IMR-90 (cell line): ENCODE measurements around the gene GTPBP4. TPM values are rescaled to one million over a fixed set of nuclear protein-coding genes. Genes with fewer than 3 reads are reported as not detected.

ENCODE experiments used
- ATAC-seq: fragments of 200-7000 bp; cut with Tn5 transposase; 2 replicates; pipeline ENCODE4 v1.9.1; 2020; ENCODE audit warnings: low read depth, mild to moderate bottlenecking, moderate library complexity
- BruUV-seq: library from RNA; stranded (reverse); fragments of 400-500 nt; replicated peaks from 2 replicates; lab custom pipeline; 2021; lab: Mats Ljungman, UMichigan
- CTCF ChIA-PET: fragments of 300-600 bp; formaldehyde crosslinking; extraction: SDS; loops from one replicate; lab custom pipeline; 2021; ENCODE audit warnings: antibody characterized with exemption; lab: Yijun Ruan, JAX
- POLR2A ChIA-PET: fragments of 300-600 bp; sonication (Branson Sonifier 250); formaldehyde crosslinking; loops from one replicate; lab custom pipeline; 2022; ENCODE audit warnings: antibody characterized with exemption; ENCODE audit not compliant: unreplicated experiment; lab: Charles Lee
- DNase-seq: peaks from one replicate; pipeline ENCODE4 v3.0.0; 2013
- H2AFZ ChIP-seq: replicated peaks from 2 replicates; pipeline ENCODE3; 2013; ENCODE audit warnings: low read length, mild to moderate bottlenecking; ENCODE audit not compliant: poor library complexity
- H2AK5ac ChIP-seq: 2 replicates; pipeline ENCODE4 v1.6.1; 2013; ENCODE audit warnings: low read depth, low read length, inconsistent platforms
- H2AK9ac ChIP-seq: replicated peaks from 2 replicates; pipeline ENCODE3; 2013; ENCODE audit warnings: mild to moderate bottlenecking, low read depth, low read length, moderate library complexity; ENCODE audit not compliant: poor library complexity
- H2BK120ac ChIP-seq: 2 replicates; pipeline ENCODE4 v1.6.1; 2013; ENCODE audit warnings: low read depth, low read length, inconsistent platforms
- H2BK15ac ChIP-seq: 3 replicates; pipeline ENCODE4 v1.6.1; 2013; ENCODE audit warnings: low read depth, low read length, inconsistent platforms
- H2BK20ac ChIP-seq: 2 replicates; pipeline ENCODE4 v1.6.1; 2013; ENCODE audit warnings: low read depth, mild to moderate bottlenecking, inconsistent platforms, low read length, moderate library complexity
- H2BK5ac ChIP-seq: 2 replicates; pipeline ENCODE4 v1.6.1; 2013; ENCODE audit warnings: mild to moderate bottlenecking, low read depth, low read length, inconsistent platforms; ENCODE audit not compliant: poor library complexity, severe bottlenecking
- H3K14ac ChIP-seq: replicated peaks from 2 replicates; pipeline ENCODE4 v1.6.1; 2013; ENCODE audit warnings: low read depth, low read length, inconsistent platforms
- H3K18ac ChIP-seq: 2 replicates; pipeline ENCODE4 v1.6.1; 2013; ENCODE audit warnings: low read depth, low read length, control low read depth
- H3K23ac ChIP-seq: 2 replicates; pipeline ENCODE4 v1.6.1; 2013; ENCODE audit warnings: low read depth, low read length, inconsistent platforms
- H3K27ac ChIP-seq: 2 replicates; pipeline ENCODE4 v1.5.1; 2013; ENCODE audit warnings: mild to moderate bottlenecking, control low read depth, low read length; ENCODE audit not compliant: insufficient read depth
- H3K27me3 ChIP-seq: 2 replicates; pipeline ENCODE4 v1.6.1; 2013; ENCODE audit warnings: low read length; ENCODE audit not compliant: control insufficient read depth, insufficient read depth
- H3K36me3 ChIP-seq: 2 replicates; pipeline ENCODE4 v1.6.1; 2013; ENCODE audit warnings: low read length, mixed read lengths; ENCODE audit not compliant: control insufficient read depth, insufficient read depth
- H3K4ac ChIP-seq: 2 replicates; pipeline ENCODE4 v1.6.1; 2013; ENCODE audit warnings: low read depth, low read length, inconsistent platforms
- H3K4me1 ChIP-seq: 2 replicates; pipeline ENCODE4 v1.6.1; 2013; ENCODE audit warnings: low read length, mixed read lengths; ENCODE audit not compliant: control insufficient read depth, insufficient read depth
- H3K4me2 ChIP-seq: 2 replicates; pipeline ENCODE4 v1.6.1; 2013; ENCODE audit warnings: low read depth, mild to moderate bottlenecking, control low read depth, low read length, moderate library complexity
- H3K4me3 ChIP-seq: 2 replicates; pipeline ENCODE4 v1.5.1; 2013; ENCODE audit warnings: low read depth, mild to moderate bottlenecking, control low read depth, low read length, moderate library complexity; ENCODE audit not compliant: insufficient read depth
- H3K56ac ChIP-seq: 2 replicates; pipeline ENCODE4 v1.6.1; 2013; ENCODE audit warnings: low read length, inconsistent platforms; ENCODE audit not compliant: insufficient read depth; ENCODE audit errors: extremely low read depth
- H3K79me1 ChIP-seq, 2 experiments: 2 replicates each; pipeline ENCODE4 v1.6.1; 2013; ENCODE audit warnings: low read length in 2 of 2, inconsistent platforms in 1 of 2, low read depth in 1 of 2
- H3K9ac ChIP-seq: 2 replicates; pipeline ENCODE4 v1.6.1; 2013; ENCODE audit warnings: low read depth, low read length, control low read depth
- H3K9me1 ChIP-seq: 2 replicates; pipeline ENCODE4 v1.6.1; 2013; ENCODE audit warnings: low read length, inconsistent platforms; ENCODE audit not compliant: insufficient read depth
- H3K9me3 ChIP-seq: 2 replicates; pipeline ENCODE4 v1.6.1; 2013; ENCODE audit warnings: low read length; ENCODE audit not compliant: control insufficient read depth, insufficient read depth
- H4K20me1 ChIP-seq: 2 replicates; pipeline ENCODE4 v1.6.1; 2013; ENCODE audit warnings: low read length, inconsistent platforms; ENCODE audit not compliant: insufficient read depth
- H4K5ac ChIP-seq: 2 replicates; pipeline ENCODE4 v1.6.1; 2013; ENCODE audit warnings: mild to moderate bottlenecking, low read depth, low read length, control low read depth
- H4K8ac ChIP-seq, 2 experiments: 2 replicates each; pipeline ENCODE4 v1.6.1; 2013; ENCODE audit warnings: low read depth in 2 of 2, low read length in 2 of 2, control low read depth in 1 of 2, inconsistent platforms in 1 of 2
- H4K91ac ChIP-seq: 2 replicates; pipeline ENCODE4 v1.6.1; 2013; ENCODE audit warnings: low read depth, low read length, inconsistent platforms; ENCODE audit not compliant: insufficient read depth
- BHLHE40 ChIP-seq: fragments of 150-350 bp; IDR thresholded peaks from 2 replicates; pipeline ENCODE4 v1.6.1; 2016; ENCODE audit warnings: mild to moderate bottlenecking, low read depth, low read length
- MAFK ChIP-seq: IDR thresholded peaks from 2 replicates; pipeline ENCODE4 v1.6.1; 2012; ENCODE audit warnings: low read depth, low read length, improper control_type of control experiment
- MXI1 ChIP-seq: IDR thresholded peaks from 2 replicates; pipeline ENCODE4 v1.6.1; 2012; ENCODE audit warnings: low read depth, mild to moderate bottlenecking, low read length, moderate library complexity, borderline replicate concordance
- POLR2A ChIP-seq: IDR thresholded peaks from 2 replicates; pipeline ENCODE4 v1.6.1; 2012; ENCODE audit warnings: mild to moderate bottlenecking, low read depth, low read length
- RAD21 ChIP-seq: IDR thresholded peaks from 2 replicates; pipeline ENCODE4 v1.6.1; 2012; ENCODE audit warnings: low read length, improper control_type of control experiment
- SMC3 ChIP-seq: fragments of 150-350 bp; IDR thresholded peaks from 2 replicates; pipeline ENCODE4 v1.6.1; 2016; ENCODE audit warnings: low read depth, mild to moderate bottlenecking, antibody characterized with exemption, low read length, moderate library complexity
- WGBS, 2 experiments: methylation state at CpG; one replicate each; pipeline versions ENCODE4 v1.1.5 to v1.1.7; 2013; ENCODE audit warnings: missing lambda C conversion rate in 2 of 2; ENCODE audit not compliant: insufficient read length in 1 of 2; ENCODE audit errors: extremely low coverage in 2 of 2; 5-methylcytosine and 5-hydroxymethylcytosine counted together
- dilution Hi-C: fragments of 300-500 bp; cut with HindIII; formaldehyde crosslinking; loops from one replicate; pipeline ENCODE4 v1.14.3; 2018; ENCODE audit warnings: low sequenced_read_pairs; ENCODE audit not compliant: unreplicated experiment
- in situ Hi-C: fragments of 300-500 bp; cut with MboI; formaldehyde crosslinking; loops from 3 replicates; pipeline ENCODE4 v1.14.3; 2019; ENCODE audit warnings: low sequenced_read_pairs, inconsistent platforms, mixed read lengths
- intact Hi-C: fragments of 100-400 bp; cut with micrococcal nuclease; formaldehyde crosslinking; loops from 2 replicates; pipeline ENCODE4 v1.10.0; 2022
- polyA plus RNA-seq, 3 experiments: library from polyadenylated mRNA; depleted of rRNA; stranded (reverse); fragments of >200 nt; gene quantifications; 2 replicates each; pipeline ENCODE4 v1.2.3, GENCODE V29; 2012; ENCODE audit warnings: low replicate concordance in 1 of 3
- total RNA-seq: library from RNA; depleted of rRNA; stranded (reverse); fragments of >200 nt; gene quantifications from 2 replicates; pipeline ENCODE4 v1.2.3, GENCODE V29; 2012
- TF ChIP-seq, protein P1 (sequence below): fragments of 150-350 bp; IDR thresholded peaks from 2 replicates; pipeline ENCODE4 v1.6.1; 2016; ENCODE audit warnings: low read depth, mild to moderate bottlenecking, low read length, moderate library complexity, borderline replicate concordance

GTPBP4 gene
- total and polyA plus RNA-seq, 2 of the 4 experiments (the other 2 are of a cell fraction): 46.2 to 48.6 TPM

DNA sequence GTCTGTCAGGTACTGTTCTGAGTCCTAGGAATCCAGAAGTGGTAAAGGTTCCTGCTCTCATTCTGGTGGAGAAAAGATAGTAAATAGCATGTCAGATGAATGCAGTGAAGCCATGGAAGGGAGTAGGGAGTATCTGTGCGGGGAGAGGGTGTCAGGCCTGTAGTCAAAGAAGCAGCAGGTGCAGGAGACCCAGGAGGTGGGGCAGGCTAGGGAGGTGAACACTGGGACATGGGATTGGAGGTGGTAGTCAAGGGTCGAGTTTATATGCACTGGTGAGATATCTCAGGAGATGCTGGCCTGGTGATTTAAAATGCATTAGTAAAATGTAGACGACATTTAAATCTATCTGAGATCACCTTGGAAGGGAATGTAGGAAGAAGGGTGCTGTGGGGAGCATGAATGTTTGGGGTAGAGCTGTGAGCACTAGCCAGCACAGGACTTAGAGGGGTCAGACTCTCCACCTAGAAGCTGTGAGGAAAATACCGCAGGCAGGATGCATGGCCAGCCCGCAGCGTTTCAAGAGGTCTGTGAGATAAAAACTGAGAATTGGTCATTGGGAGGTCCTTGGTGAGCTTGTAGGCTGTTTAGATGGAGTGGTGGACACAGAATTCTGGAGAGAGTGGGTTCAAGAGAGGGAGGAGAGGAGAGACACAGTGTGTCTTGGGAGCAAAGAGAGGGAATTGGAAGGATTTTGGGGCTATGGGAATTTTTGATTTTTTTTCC, 6.8 kb downstream of the GTPBP4 start:
- Histone ChIP-seq H3K4me2 (no peak overlapping the region), H3K27ac (no peak overlapping the region), H3K27me3 (no peaks in the 10 kb centered on the region), H2AFZ (no peak overlapping the region), H2BK5ac (no peak overlapping the region), H4K8ac (no peak overlapping the region), H3K56ac (no peak overlapping the region), H3K79me1 (peaks cover 42 to 47% of the 10 kb centered on the region in 2 experiments), H4K20me1 (peaks cover 30% of the 10 kb centered on the region), H3K4me1 (no peaks in the 10 kb centered on the region; the same call in 1 of the 2 replicates), H4K91ac (no peak overlapping the region), H3K18ac (no peak overlapping the region), H3K4ac (no peak overlapping the region), H4K5ac (no peak overlapping the region), H3K36me3 (peaks cover 54% of the 10 kb centered on the region), H3K9me1 (peaks cover 5% of the 10 kb centered on the region), H3K23ac (no peak overlapping the region), H2AK5ac (no peak overlapping the region), H3K9me3 (no peaks in the 10 kb centered on the region), H2AK9ac (no peak overlapping the region), H2BK15ac (no peak overlapping the region), H3K4me3 (no peak overlapping the region), H2BK20ac (no peak overlapping the region), H2BK120ac (no peak overlapping the region), H3K9ac (no peak overlapping the region), H3K14ac (no peak overlapping the region)
- TF ChIP-seq, protein P1, sequence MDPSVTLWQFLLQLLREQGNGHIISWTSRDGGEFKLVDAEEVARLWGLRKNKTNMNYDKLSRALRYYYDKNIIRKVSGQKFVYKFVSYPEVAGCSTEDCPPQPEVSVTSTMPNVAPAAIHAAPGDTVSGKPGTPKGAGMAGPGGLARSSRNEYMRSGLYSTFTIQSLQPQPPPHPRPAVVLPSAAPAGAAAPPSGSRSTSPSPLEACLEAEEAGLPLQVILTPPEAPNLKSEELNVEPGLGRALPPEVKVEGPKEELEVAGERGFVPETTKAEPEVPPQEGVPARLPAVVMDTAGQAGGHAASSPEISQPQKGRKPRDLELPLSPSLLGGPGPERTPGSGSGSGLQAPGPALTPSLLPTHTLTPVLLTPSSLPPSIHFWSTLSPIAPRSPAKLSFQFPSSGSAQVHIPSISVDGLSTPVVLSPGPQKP: no peak
- no peak for TF ChIP-seq POLR2A
- no peak for TF ChIP-seq MXI1
- TF ChIP-seq RAD21: no peak
- TF ChIP-seq BHLHE40: no peak
- TF ChIP-seq SMC3: no peak
- TF ChIP-seq MAFK: no peak
- ChIA-PET CTCF (interaction anchor here (0.6 kb wide), 1 partner anchor 108 kb away, joined by 3 read pairs; no protein-coding TSS in a partner anchor), POLR2A (no interaction called here)
- in situ Hi-C loops: no loop called here
- no TSS peak for BruUV-seq
- DNase-seq (no peak), ATAC-seq (no peak)
- dilution Hi-C loops: no loop called here
- 95% methylated on average over 5 of the region's 6 CpGs; no CpG with 5 or more reads in 1 of the 2 experiments for WGBS, 2 experiments
- intact Hi-C loops: no loop called here
